Right kidney (tissue), 1 donor: Measurements from ENCODE around the gene RAB35.
"Not testable (repeated sequence)": the region's sequence is repeated elsewhere in the genome, so short reads cannot be mapped to it uniquely, and the experiment has no call there.

Source experiments
- DNase-seq: peaks from one replicate; pipeline ENCODE4 v3.0.0-alpha.2; 2016

RAB35 gene

DNA sequence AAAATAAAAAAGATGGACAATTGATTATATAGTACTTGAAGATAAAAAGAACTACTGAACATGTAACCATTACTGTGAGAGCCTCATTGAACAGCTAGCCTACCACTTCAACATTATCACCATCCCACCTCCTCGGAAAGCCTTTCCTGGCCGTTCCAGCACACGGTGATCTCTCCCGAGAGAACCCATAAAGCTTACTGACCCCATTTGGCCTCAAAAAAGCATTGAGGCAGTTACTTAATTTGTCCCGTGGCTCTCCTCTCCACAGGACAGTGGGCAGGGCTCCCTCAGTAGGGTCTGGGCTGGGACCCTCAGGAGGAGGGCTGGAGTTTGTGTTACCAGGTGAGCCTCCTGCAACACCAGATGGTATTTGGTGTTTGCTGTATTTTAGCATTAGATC, 55.8 kb downstream of the RAB35 start:
- DNase-seq: no peak

DNA sequence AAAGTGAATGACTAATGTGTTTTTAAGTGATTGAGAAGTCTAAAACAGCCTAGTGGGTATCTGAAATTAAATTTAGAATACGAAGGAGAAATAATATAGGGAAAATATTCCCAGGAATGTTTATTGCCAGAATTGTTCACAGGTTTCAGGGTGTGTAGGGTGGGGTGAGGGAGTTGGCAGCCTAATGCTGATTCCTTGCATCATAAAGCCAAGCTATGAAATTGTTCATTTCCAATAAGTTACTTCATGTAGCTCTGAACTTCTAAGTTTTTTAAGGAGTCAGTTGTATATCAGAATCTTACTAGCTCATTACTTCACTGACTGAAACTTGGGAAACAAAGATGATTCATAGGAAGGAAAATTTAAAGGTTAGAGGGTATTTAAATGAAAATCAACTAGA, 56.4 kb downstream of the RAB35 start:
- DNase-seq: no peak

DNA sequence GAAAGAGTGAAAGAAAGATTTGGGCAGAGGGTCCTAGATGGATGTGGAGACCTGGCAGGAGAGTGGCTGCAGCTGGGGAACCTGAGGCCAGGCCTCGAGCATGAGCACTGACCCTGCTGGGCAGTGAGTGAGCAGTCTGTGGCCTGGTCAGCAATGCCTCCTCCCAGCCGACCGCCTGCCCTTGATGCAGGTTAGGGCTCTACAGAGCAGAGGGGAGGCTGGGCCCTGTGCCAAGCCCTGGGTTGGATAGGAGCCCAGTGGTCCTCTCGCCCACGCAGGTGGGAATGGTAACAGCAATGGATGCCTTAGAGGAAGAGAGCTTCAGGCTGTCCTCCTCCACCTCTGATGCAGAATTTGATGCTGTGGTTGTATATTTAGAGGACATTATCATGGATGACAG, 59.8 kb downstream of the RAB35 start:
- DNase-seq: no peak

DNA sequence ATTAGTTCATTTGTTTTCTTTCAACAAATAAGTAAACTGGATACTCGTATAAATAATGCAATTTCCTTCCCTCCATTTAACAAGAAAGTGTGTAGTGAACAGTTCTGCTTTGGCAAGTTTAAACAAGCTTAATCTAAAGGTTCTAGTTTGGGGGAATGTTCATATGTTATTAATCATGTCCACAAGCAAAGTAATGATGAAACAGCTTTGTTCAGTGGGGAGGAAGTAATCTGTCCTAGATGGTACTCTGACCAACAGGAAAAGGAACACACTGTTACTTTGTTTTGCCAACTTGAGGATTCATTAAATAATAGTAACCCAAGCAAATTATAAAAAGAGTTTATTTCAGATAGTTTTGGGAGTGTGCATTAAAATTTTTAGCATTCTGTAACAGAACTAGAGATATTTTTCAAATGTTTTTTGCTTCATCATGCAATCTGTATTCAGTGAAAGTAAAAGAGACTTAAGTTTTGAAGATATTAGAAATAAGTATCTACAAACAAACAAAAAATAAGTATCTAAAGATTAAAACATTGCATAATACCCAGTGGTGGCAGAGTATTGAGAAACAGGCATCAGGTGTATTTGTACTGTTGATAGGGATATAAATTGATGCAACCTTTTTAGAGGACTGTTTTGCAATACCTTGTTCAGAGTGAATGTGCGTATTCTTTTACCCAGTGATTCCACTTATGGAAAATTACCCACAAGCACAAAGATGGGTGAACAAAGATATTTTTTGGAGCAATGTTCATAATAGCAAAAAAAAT, 61.1 kb downstream of the RAB35 start:
- no peak for DNase-seq

DNA sequence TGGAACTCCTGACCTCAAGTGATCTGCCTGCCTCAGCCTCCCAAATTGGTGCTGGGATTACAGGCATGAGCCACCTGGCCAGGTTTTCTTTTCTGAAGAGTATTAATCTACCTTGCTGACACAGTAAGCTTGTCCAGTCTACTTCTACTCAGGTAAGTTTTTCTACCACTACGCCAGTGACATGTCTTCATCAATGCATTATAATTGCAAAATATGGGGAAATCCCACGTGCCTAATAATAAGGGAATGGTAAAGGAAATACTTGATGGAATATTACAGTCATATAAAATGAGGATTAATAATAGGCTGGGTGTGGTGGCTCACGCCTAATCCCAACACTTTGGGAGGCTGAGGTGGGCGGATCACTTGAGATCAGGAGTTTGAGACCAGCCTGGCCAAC, 62.3 kb downstream of the RAB35 start:
- no peak for DNase-seq

DNA sequence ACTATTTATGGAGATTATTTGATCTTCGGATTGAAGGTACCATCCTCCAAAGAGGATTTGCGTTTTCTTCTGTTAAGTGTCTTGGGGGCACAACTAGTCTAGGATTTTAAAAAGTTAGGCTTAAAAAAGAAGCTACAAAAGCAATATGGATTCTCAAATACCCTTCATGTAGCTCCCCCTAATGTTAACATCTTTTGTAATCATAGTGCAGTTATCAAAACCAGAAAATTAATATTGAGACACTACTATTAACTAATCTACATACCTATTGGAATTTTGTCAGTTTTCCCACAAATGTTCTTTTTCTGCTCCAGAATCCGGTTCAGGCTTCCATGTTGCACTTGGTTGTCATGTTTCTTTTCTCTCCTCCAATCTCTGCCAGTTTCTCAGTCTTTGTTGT, 65.0 kb downstream of the RAB35 start:
- no peak for DNase-seq

DNA sequence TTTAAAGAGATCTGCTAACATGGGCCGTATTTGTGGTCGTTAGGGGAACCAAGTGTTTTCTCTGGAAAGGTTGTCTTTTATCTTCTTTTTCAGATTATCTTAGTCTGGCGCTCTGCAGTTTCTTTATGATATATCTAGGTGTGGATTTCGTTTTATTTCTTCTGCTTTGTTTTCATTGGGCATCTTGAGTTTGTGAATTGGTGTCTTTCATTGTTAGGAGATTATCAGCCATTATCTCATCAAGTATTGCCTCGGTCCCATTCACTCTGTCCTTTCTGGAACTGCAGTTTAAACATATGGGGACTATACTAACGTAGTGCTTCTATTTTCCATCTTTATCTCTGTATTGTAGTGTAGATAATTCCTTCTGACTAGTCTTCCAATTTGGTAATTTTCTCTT, 67.1 kb downstream of the RAB35 start:
- DNase-seq: no peak

DNA sequence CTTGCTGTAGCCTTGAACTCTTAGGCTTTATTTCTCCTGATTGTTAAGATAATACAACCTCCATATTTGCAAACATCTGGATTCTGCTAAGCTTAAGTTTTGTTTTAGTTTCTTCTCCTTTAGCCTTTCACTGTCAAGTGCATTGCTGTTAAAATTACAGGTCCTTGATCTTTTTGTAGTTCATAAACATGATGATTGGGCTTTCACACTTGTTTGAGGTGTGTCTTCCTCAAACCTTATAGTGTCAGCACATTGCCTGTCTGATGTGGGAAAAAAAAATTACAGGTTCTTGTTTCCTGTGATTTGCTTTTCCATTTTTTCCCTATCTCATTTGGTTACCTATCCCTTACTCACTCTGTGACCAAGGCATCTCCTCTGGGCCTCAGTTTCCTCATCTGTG, 68.3 kb downstream of the RAB35 start:
- DNase-seq: no peak

DNA sequence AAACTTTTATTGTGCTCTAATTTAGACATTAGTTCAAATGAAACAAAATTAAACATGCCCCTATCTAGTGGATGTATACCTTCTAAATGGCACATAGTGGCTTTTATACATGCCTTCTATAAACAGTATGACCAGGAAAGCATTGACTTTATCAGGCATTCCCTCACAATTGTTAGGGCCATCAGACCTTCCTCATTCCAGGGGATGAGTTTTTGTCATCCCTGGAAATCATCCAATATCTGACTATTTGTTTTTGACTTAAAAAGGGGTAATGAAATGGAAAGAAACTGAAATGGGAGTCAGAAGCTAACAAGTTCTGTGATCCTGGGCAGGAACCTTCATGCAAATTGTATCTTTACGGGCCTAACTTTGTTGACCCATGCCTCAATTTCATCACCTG, 69.5 kb downstream of the RAB35 start:
- no peak for DNase-seq

DNA sequence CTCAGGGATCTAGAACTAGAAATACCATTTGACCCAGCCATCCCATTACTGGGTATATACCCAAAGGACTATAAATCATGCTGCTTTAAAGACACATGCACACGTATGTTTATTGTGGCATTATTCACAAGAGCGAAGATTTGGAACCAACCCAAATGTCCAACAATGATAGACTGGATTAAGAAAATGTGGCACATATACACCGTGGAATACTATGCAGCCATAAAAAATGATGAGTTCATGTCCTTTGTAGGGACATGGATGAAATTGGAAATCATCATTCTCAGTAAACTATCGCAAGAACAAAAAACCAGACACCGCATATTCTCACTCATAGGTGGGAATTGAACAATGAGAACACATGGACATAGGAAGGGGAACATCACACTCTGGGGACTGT, 71.2 kb downstream of the RAB35 start:
- not testable (repeated sequence) for DNase-seq
